K562 (cell line): ENCODE data around the gene TTK. TPM values are rescaled to one million over a fixed set of nuclear protein-coding genes. Genes with fewer than 3 reads are reported as not detected.

Experiments used
- ETS1 ChIP-seq: conservative IDR thresholded peaks from 2 replicates; pipeline ENCODE4 v1.6.1; 2011; ENCODE audit warnings: low read depth, mild to moderate bottlenecking, low read length; ENCODE audit not compliant: control insufficient read depth
- GABPB2 ChIP-seq: fragments of 250-450 bp; sonication (Bioruptor Pico); conservative IDR thresholded peaks from 2 replicates; pipeline ENCODE4 v1.5.1; 2021; ENCODE audit warnings: mild to moderate bottlenecking
- HOXB6 ChIP-seq: fragments of 250-450 bp; sonication (Bioruptor Pico); IDR thresholded peaks from 2 replicates; pipeline ENCODE4 v1.5.1; 2022; ENCODE audit warnings: mild to moderate bottlenecking, borderline replicate concordance
- MYC ChIP-seq, 2 experiments: fragments of 250-450 bp in 1 of 2; sonication (Bioruptor Pico) in 1 of 2; IDR thresholded peaks; 2 replicates each; pipeline versions ENCODE4 v1.5.1 to v1.6.1; 2012 to 2021; ENCODE audit warnings: low read depth in 2 of 2, borderline replicate concordance in 1 of 2, improper control_type of control experiment in 1 of 2, low read length in 1 of 2, mild to moderate bottlenecking in 1 of 2, moderate library complexity in 1 of 2
- OTX1 ChIP-seq: fragments of 450-650 bp; formaldehyde crosslinking; IDR thresholded peaks from 2 replicates; pipeline ENCODE4 v1.4.0; 2022; ENCODE audit warnings: mild to moderate bottlenecking
- SUPT5H ChIP-seq: fragments of 450-650 bp; IDR thresholded peaks from 2 replicates; pipeline ENCODE4 v1.6.1; 2016
- TOE1 ChIP-seq, 2 experiments: fragments of 450-650 bp in 1 of 2; sonication (generic) in 1 of 2; formaldehyde crosslinking in 1 of 2; IDR thresholded peaks; 2 replicates each; pipeline versions ENCODE4 v1.7.1 to v1.8.0; 2016 to 2022; ENCODE audit warnings: borderline replicate concordance in 2 of 2, mild to moderate bottlenecking in 2 of 2, antibody characterized with exemption in 1 of 2, inconsistent platforms in 1 of 2, low read depth in 1 of 2, missing genetic modification reagents in 1 of 2, moderate library complexity in 1 of 2
- ZBTB8A ChIP-seq: fragments of 450-650 bp; IDR thresholded peaks from 2 replicates; pipeline ENCODE4 v1.6.1; 2018; ENCODE audit warnings: mild to moderate bottlenecking, moderate library complexity; ENCODE audit not compliant: partially characterized antibody
- ZFX ChIP-seq: sonication (generic); formaldehyde crosslinking; IDR thresholded peaks from 2 replicates; pipeline ENCODE4 v1.8.0; 2022; ENCODE audit warnings: mild to moderate bottlenecking, missing genetic modification reagents, moderate library complexity
- ZKSCAN3 ChIP-seq: fragments of 250-450 bp; sonication (Bioruptor Pico); IDR thresholded peaks from 2 replicates; pipeline ENCODE4 v1.4.0; 2020
- polyA plus RNA-seq, 8 experiments: library from polyadenylated mRNA; depleted of rRNA in 4 of 8; stranded (reverse) in 5 of 8; unstranded in 3 of 8; fragments of >200 nt; fragmentation: Nextera tagmentation in 2 of 8; fragmentation: Illumina TruSeq in 1 of 8; extraction: Ambion mirVana in 2 of 8; extraction: Trizol in 1 of 8; gene quantifications; 2 replicates each; pipeline versions ENCODE4 v1.2.1 to v1.2.3, GENCODE V29; 2011 to 2014; ENCODE audit warnings: inconsistent platforms in 1 of 8, missing spikeins in 1 of 8
- total RNA-seq, 7 experiments: library from RNA; depleted of rRNA in 6 of 7; stranded (reverse); fragments of >200 nt in 6 of 7; fragmentation: Illumina TruSeq in 2 of 7; extraction: Trizol in 2 of 7; gene quantifications; 2 replicates each; pipeline versions ENCODE4 v1.2.1 to v1.2.3, GENCODE V29; 2011 to 2021; ENCODE audit warnings: low replicate concordance in 1 of 7
- TF ChIP-seq, protein P1 (sequence below): fragments of 450-650 bp; IDR thresholded peaks from 2 replicates; pipeline ENCODE4 v1.6.1; 2016; ENCODE audit warnings: mild to moderate bottlenecking
- TF ChIP-seq, protein P2 (sequence below): fragments of 250-450 bp; sonication (Bioruptor Pico); IDR thresholded peaks from 2 replicates; pipeline ENCODE4 v1.8.0; 2021; ENCODE audit warnings: moderate library complexity, mild to moderate bottlenecking, inconsistent platforms
- TF ChIP-seq, protein P3 (sequence below), 2 experiments: fragments of 450-650 bp; conservative IDR thresholded peaks; 2 replicates each; pipeline ENCODE4 v1.6.1; 2017; ENCODE audit warnings: mild to moderate bottlenecking in 2 of 2, moderate library complexity in 2 of 2
- TF ChIP-seq, protein P4 (sequence below): fragments of 450-650 bp; IDR thresholded peaks from 2 replicates; pipeline ENCODE4 v1.6.1; 2017; ENCODE audit warnings: antibody characterized with exemption

Gene TTK
- total and polyA plus RNA-seq, 9 of the 15 experiments (the other 6 are each of a cell fraction or from before 2014, with no cell fraction given) = 32.7 to 58.9 (median 52.8) TPM

DNA sequence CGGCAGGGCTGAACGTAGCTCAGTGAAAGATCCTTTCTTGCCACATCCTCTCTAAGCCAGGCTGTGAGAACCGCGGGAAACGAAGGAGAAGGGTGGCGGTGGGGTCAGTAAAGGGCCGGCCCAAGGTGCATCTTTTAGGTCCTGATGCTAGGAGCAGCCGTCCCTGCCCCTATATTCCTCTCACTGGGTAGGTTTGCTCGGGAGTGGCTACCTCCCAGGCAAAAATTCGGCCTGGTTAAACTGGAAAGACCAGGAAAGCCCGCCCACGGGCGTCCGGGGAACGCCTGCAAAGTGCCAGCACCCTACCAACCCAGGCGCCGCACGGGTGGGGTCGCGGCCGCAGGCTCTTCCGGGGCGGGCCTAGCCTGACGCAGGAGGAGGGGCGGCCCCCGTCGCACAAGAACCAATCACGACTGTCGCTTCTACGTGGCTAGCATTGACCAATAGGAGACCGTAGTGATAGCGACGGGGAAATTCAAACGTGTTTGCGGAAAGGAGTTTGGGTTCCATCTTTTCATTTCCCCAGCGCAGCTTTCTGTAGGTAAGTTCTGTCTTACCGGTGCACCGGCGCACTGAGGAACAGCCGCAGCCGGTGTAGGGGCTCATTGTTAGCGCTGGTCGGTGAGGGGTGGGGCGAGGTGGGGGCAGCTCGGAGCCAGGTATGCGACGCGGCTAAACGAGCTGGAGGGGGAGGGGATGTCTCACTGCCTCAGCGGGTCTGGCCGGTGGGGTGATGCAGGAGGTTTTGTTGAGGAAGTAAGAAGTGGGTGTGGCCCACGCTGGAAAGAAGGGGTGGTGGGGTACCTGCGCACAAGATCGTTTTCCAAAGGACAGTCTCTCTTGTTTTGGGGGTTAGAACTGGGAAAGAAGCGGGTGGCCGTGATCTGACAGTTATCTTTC is at the start of gene TTK (continued):
- TF ChIP-seq TOE1 (IDR thresholded peaks at IDR 0.05; ENCODE audit: borderline replicate concordance) = 0 out of 2 replicates have a peak, but pooled peaks have one; percentile 26
- TF ChIP-seq TOE1 (CRISPR knock-in tag; IDR thresholded peaks at IDR 0.05; ENCODE audit: borderline replicate concordance, low read depth) = no peak
- TF ChIP-seq, protein P1, sequence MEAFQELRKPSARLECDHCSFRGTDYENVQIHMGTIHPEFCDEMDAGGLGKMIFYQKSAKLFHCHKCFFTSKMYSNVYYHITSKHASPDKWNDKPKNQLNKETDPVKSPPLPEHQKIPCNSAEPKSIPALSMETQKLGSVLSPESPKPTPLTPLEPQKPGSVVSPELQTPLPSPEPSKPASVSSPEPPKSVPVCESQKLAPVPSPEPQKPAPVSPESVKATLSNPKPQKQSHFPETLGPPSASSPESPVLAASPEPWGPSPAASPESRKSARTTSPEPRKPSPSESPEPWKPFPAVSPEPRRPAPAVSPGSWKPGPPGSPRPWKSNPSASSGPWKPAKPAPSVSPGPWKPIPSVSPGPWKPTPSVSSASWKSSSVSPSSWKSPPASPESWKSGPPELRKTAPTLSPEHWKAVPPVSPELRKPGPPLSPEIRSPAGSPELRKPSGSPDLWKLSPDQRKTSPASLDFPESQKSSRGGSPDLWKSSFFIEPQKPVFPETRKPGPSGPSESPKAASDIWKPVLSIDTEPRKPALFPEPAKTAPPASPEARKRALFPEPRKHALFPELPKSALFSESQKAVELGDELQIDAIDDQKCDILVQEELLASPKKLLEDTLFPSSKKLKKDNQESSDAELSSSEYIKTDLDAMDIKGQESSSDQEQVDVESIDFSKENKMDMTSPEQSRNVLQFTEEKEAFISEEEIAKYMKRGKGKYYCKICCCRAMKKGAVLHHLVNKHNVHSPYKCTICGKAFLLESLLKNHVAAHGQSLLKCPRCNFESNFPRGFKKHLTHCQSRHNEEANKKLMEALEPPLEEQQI = peak; percentile 69; the same call in 1 of the 2 replicates
- no peak for TF ChIP-seq GABPB2 (CRISPR knock-in tag)
- TF ChIP-seq, protein P2, sequence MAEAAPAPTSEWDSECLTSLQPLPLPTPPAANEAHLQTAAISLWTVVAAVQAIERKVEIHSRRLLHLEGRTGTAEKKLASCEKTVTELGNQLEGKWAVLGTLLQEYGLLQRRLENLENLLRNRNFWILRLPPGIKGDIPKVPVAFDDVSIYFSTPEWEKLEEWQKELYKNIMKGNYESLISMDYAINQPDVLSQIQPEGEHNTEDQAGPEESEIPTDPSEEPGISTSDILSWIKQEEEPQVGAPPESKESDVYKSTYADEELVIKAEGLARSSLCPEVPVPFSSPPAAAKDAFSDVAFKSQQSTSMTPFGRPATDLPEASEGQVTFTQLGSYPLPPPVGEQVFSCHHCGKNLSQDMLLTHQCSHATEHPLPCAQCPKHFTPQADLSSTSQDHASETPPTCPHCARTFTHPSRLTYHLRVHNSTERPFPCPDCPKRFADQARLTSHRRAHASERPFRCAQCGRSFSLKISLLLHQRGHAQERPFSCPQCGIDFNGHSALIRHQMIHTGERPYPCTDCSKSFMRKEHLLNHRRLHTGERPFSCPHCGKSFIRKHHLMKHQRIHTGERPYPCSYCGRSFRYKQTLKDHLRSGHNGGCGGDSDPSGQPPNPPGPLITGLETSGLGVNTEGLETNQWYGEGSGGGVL (CRISPR knock-in tag) = no peak
- TF ChIP-seq OTX1 (CRISPR knock-in tag) = no peak
- no peak for TF ChIP-seq ZKSCAN3
- TF ChIP-seq, protein P3, sequence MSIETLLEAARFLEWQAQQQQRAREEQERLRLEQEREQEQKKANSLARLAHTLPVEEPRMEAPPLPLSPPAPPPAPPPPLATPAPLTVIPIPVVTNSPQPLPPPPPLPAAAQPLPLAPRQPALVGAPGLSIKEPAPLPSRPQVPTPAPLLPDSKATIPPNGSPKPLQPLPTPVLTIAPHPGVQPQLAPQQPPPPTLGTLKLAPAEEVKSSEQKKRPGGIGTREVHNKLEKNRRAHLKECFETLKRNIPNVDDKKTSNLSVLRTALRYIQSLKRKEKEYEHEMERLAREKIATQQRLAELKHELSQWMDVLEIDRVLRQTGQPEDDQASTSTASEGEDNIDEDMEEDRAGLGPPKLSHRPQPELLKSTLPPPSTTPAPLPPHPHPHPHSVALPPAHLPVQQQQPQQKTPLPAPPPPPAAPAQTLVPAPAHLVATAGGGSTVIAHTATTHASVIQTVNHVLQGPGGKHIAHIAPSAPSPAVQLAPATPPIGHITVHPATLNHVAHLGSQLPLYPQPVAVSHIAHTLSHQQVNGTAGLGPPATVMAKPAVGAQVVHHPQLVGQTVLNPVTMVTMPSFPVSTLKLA (conservative IDR thresholded peaks at IDR 0.05) = peak; percentile 77 to 88
- no peak for TF ChIP-seq ZBTB8A
- TF ChIP-seq ZFX = peak; percentile 86
- peak; percentile 60; the same call in 1 of the 2 replicates for TF ChIP-seq MYC (IDR thresholded peaks at IDR 0.05; ENCODE audit: low read depth, low read length)
- no peak for TF ChIP-seq MYC (CRISPR knock-in tag; IDR thresholded peaks at IDR 0.05; ENCODE audit: borderline replicate concordance, low read depth)
- TF ChIP-seq, protein P4, sequence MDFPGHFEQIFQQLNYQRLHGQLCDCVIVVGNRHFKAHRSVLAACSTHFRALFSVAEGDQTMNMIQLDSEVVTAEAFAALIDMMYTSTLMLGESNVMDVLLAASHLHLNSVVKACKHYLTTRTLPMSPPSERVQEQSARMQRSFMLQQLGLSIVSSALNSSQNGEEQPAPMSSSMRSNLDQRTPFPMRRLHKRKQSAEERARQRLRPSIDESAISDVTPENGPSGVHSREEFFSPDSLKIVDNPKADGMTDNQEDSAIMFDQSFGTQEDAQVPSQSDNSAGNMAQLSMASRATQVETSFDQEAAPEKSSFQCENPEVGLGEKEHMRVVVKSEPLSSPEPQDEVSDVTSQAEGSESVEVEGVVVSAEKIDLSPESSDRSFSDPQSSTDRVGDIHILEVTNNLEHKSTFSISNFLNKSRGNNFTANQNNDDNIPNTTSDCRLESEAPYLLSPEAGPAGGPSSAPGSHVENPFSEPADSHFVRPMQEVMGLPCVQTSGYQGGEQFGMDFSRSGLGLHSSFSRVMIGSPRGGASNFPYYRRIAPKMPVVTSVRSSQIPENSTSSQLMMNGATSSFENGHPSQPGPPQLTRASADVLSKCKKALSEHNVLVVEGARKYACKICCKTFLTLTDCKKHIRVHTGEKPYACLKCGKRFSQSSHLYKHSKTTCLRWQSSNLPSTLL = no peak
- peak; percentile 82 for TF ChIP-seq SUPT5H
- no peak for TF ChIP-seq HOXB6 (CRISPR knock-in tag)
- 0 out of 2 replicates have a peak, but pooled peaks have one; percentile 26 for TF ChIP-seq ETS1
